HepG2 (cell line): Measurements from ENCODE around the gene MUL1. TPM values are rescaled to one million over a fixed set of nuclear protein-coding genes. Genes with fewer than 3 reads are reported as not detected.

ENCODE experiments used
- GTF3A ChIP-seq: sonication (generic); formaldehyde crosslinking; conservative IDR thresholded peaks from 2 replicates; pipeline ENCODE4 v1.4.0; 2020; ENCODE audit warnings: mild to moderate bottlenecking, missing genetic modification reagents
- PAXIP1 ChIP-seq: sonication (generic); formaldehyde crosslinking; conservative IDR thresholded peaks from 2 replicates; pipeline ENCODE4 v1.4.0; 2020; ENCODE audit warnings: mild to moderate bottlenecking, missing genetic modification reagents, moderate library complexity
- PCBP2 ChIP-seq: fragments of 200-400 bp; formaldehyde crosslinking; optimal IDR thresholded peaks from 2 replicates; pipeline ENCODE3; 2018; ENCODE audit warnings: low read length, low read depth; ENCODE audit not compliant: poor library complexity, severe bottlenecking
- REST ChIP-seq, 2 experiments: IDR thresholded peaks; 2 replicates each; pipeline ENCODE4 v1.6.1; 2011 to 2012; ENCODE audit warnings: low read length in 2 of 2, borderline replicate concordance in 1 of 2, low read depth in 1 of 2, mild to moderate bottlenecking in 1 of 2, moderate library complexity in 1 of 2
- RXRA ChIP-seq: sonication (generic); formaldehyde crosslinking; IDR thresholded peaks from 2 replicates; pipeline ENCODE4 v1.5.1; 2020; ENCODE audit warnings: missing genetic modification reagents
- TIGD3 ChIP-seq: sonication (generic); formaldehyde crosslinking; IDR thresholded peaks from 2 replicates; pipeline ENCODE4 v1.5.1; 2020; ENCODE audit warnings: mild to moderate bottlenecking, missing genetic modification reagents, borderline replicate concordance
- ZNF407 ChIP-seq: sonication (generic); formaldehyde crosslinking; IDR thresholded peaks from one replicate; pipeline ENCODE4 v1.5.1; 2020; ENCODE audit warnings: mild to moderate bottlenecking, missing genetic modification reagents; ENCODE audit errors: not compliant biosample characterization
- polyA plus RNA-seq, 8 experiments: library from polyadenylated mRNA; depleted of rRNA in 3 of 8; stranded (reverse) in 7 of 8; unstranded in 1 of 8; fragments of >200 nt; fragmentation: Illumina TruSeq in 4 of 8; extraction: Trizol in 4 of 8; gene quantifications; 2 replicates each; pipeline versions ENCODE4 v1.2.1 to v1.2.3, GENCODE V29; 2011 to 2016; ENCODE audit warnings: low read depth in 4 of 8, missing spikeins in 1 of 8, mixed read lengths in 1 of 8; ENCODE audit not compliant: insufficient read depth in 1 of 8
- total RNA-seq, 5 experiments: library from RNA; depleted of rRNA; stranded (reverse); fragments of >200 nt; fragmentation: Illumina TruSeq; extraction: Trizol; gene quantifications; 2 replicates each; pipeline ENCODE4 v1.2.3, GENCODE V29; 2016; ENCODE audit warnings: low read depth in 1 of 5

Gene MUL1
- total and polyA plus RNA-seq, 2 of the 13 experiments (the other 11 are each of a cell fraction or from before 2014, with no cell fraction given) = 21.5 to 26.5 TPM

- TF ChIP-seq ZNF407 (CRISPR knock-in tag) (no peak), PAXIP1 (CRISPR knock-in tag) (peak; percentile 66; the same call in 1 of the 2 replicates), PCBP2 (no peak), REST (IDR thresholded peaks at IDR 0.05; ENCODE audit: borderline replicate concordance in 1 of 2, low read depth in 1 of 2, low read length in 2 of 2) (no peak), RXRA (CRISPR knock-in tag) (peak; percentile 68; the same call in 1 of the 2 replicates), GTF3A (no peak), TIGD3 (CRISPR knock-in tag) (no peak)
- TF ChIP-seq, all 625 proteins: peak for 26
These were observed 30.4 kb downstream of the MUL1 start (continued) for GRCh38 chr1:20477348-20478056.
